Muscle layer of colon (tissue), 2 donors: ENCODE results near the gene UGT1A1.
"Not testable (repeated sequence)": the region's sequence is repeated elsewhere in the genome, so short reads cannot be mapped to it uniquely, and the experiment has no call there.

Source experiments
- H3K27ac ChIP-seq: one replicate; pipeline ENCODE4 v1.7.0; 2013; ENCODE audit warnings: low read depth, mild to moderate bottlenecking, low read length, moderate library complexity
- H3K27me3 ChIP-seq, 2 donors: one replicate each; pipeline ENCODE4 v1.7.0; 2013; ENCODE audit warnings: low read length in 2 of 2, mild to moderate bottlenecking in 2 of 2; ENCODE audit not compliant: insufficient read depth in 2 of 2, control insufficient read depth in 1 of 2
- H3K36me3 ChIP-seq: one replicate; pipeline ENCODE4 v1.7.0; 2013; ENCODE audit warnings: mild to moderate bottlenecking, low read length; ENCODE audit not compliant: insufficient read depth
- H3K4me1 ChIP-seq: one replicate; pipeline ENCODE4 v1.7.0; 2013; ENCODE audit warnings: mild to moderate bottlenecking, low read length; ENCODE audit not compliant: insufficient read depth
- H3K4me3 ChIP-seq, 2 donors: one replicate each; pipeline ENCODE4 v1.7.0; 2013; ENCODE audit warnings: low read length in 2 of 2, low read depth in 1 of 2, mild to moderate bottlenecking in 1 of 2, moderate library complexity in 1 of 2
- H3K9ac ChIP-seq: one replicate; pipeline ENCODE4 v1.7.0; 2013; ENCODE audit warnings: low read length
- H3K9me3 ChIP-seq: one replicate; pipeline ENCODE4 v1.7.0; 2013; ENCODE audit warnings: mild to moderate bottlenecking, low read length
- donor health status: abdominal sarcoma.
- donor health status: Adenocarcinoma of cecum.

UGT1A1 gene

GRCh38 chr2:233760043-233760442 is at the start of gene UGT1A1:
Gene UGT1A1, plus strand, starts transcription at chr2:233760270. Its CDS starts 18 bp downstream, at chr2:233760288.
- no peak within 1 kb of the TSS for H3K9ac ChIP-seq
- H3K27ac ChIP-seq: no peak within 1 kb of the TSS
- H3K27me3 ChIP-seq: no peaks in the 10 kb centered on the region
- H3K4me1 ChIP-seq: no peaks in the 10 kb centered on the region
- H3K9me3 ChIP-seq: no peaks in the 10 kb centered on the region
- H3K36me3 ChIP-seq: no peaks in the 10 kb centered on the region
- no peak within 1 kb of the TSS for H3K4me3 ChIP-seq

- no peaks in the 10 kb centered on the region for H3K36me3 ChIP-seq
- no peaks in the 10 kb centered on the region for H3K4me1 ChIP-seq
- H3K9me3 ChIP-seq: no peaks in the 10 kb centered on the region
- no peak overlapping the region for H3K9ac ChIP-seq
- H3K4me3 ChIP-seq: no peak overlapping the region
- no peak overlapping the region for H3K27ac ChIP-seq
- peaks cover 0 to 3% of the 10 kb centered on the region in 2 donors for H3K27me3 ChIP-seq
Observed at GRCh38 chr2:233711312-233712008, 48.6 kb upstream of the UGT1A1 start.

GRCh38 chr2:233712611-233713261 is 47.3 kb upstream of the UGT1A1 start, which contains the start of gene UGT1A5:
Gene UGT1A5, plus strand, starts transcription at chr2:233712907. Its CDS starts 85 bp downstream, at chr2:233712992.
- Histone ChIP-seq H3K36me3 (no peaks in the 10 kb centered on the region), H3K4me3 (no peak within 1 kb of the TSS), H3K9ac (no peak within 1 kb of the TSS), H3K27ac (no peak within 1 kb of the TSS), H3K9me3 (no peaks in the 10 kb centered on the region), H3K27me3 (peaks cover 0 to 3% of the 10 kb centered on the region in 2 donors), H3K4me1 (no peaks in the 10 kb centered on the region)

GRCh38 chr2:233713262-233713615 is 46.8 kb upstream of the UGT1A1 start:
- H3K4me1 ChIP-seq: no peaks in the 10 kb centered on the region
- peaks cover 0 to 3% of the 10 kb centered on the region in 2 donors for H3K27me3 ChIP-seq

GRCh38 chr2:233714121-233714520 is 45.9 kb upstream of the UGT1A1 start:
- H3K27ac ChIP-seq: no peak overlapping the region
- no peaks in the 10 kb centered on the region for H3K36me3 ChIP-seq
- no peaks in the 10 kb centered on the region for H3K4me1 ChIP-seq
- H3K4me3 ChIP-seq: no peak overlapping the region
- no peaks in the 10 kb centered on the region for H3K9me3 ChIP-seq
- peaks cover 0 to 3% of the 10 kb centered on the region in 2 donors for H3K27me3 ChIP-seq
- no peak overlapping the region for H3K9ac ChIP-seq

More at GRCh38 chr2:233713262-233713615, 46.8 kb upstream of the UGT1A1 start:
- Histone ChIP-seq H3K4me3 (no peak overlapping the region), H3K9ac (no peak overlapping the region), H3K27ac (no peak overlapping the region), H3K9me3 (no peaks in the 10 kb centered on the region), H3K36me3 (no peaks in the 10 kb centered on the region)

GRCh38 chr2:233718552-233718951 is 41.5 kb upstream of the UGT1A1 start, which contains the start of gene UGT1A4:
Gene UGT1A4, plus strand, starts transcription at chr2:233718736. Its CDS starts 85 bp downstream, at chr2:233718821.
- Histone ChIP-seq H3K36me3 (no peaks in the 10 kb centered on the region), H3K4me1 (no peaks in the 10 kb centered on the region), H3K27ac (no peak within 1 kb of the TSS), H3K27me3 (no peaks in the 10 kb centered on the region), H3K4me3 (no peak within 1 kb of the TSS), H3K9me3 (no peaks in the 10 kb centered on the region), H3K9ac (no peak within 1 kb of the TSS)

GRCh38 chr2:233728723-233729301 is 31.3 kb upstream of the UGT1A1 start, which contains the start of gene UGT1A3:
Gene UGT1A3, plus strand, starts transcription at chr2:233729042. Its CDS starts 85 bp downstream, at chr2:233729127.
- Histone ChIP-seq H3K9ac (no peak within 1 kb of the TSS), H3K4me1 (no peaks in the 10 kb centered on the region), H3K27ac (no peak within 1 kb of the TSS), H3K27me3 (no peaks in the 10 kb centered on the region), H3K4me3 (no peak within 1 kb of the TSS), H3K36me3 (no peaks in the 10 kb centered on the region), H3K9me3 (no peaks in the 10 kb centered on the region)

GRCh38 chr2:233736868-233737653 is 23.0 kb upstream of the UGT1A1 start:
- not testable (repeated sequence) for H3K9me3 ChIP-seq, H3K4me3 ChIP-seq, H3K36me3 ChIP-seq, H3K4me1 ChIP-seq, H3K9ac ChIP-seq, H3K27me3 ChIP-seq, H3K27ac ChIP-seq

GRCh38 chr2:233740870-233741269 is 19.2 kb upstream of the UGT1A1 start:
- Histone ChIP-seq H3K36me3 (no peaks in the 10 kb centered on the region), H3K27me3 (no peaks in the 10 kb centered on the region), H3K9me3 (no peaks in the 10 kb centered on the region), H3K4me1 (no peaks in the 10 kb centered on the region), H3K4me3 (no peak overlapping the region), H3K27ac (no peak overlapping the region), H3K9ac (no peak overlapping the region)

- no peaks in the 10 kb centered on the region for H3K4me1 ChIP-seq
- no peak overlapping the region for H3K9ac ChIP-seq
- H3K27ac ChIP-seq: no peak overlapping the region
- no peaks in the 10 kb centered on the region for H3K36me3 ChIP-seq
- no peaks in the 10 kb centered on the region for H3K9me3 ChIP-seq
- H3K4me3 ChIP-seq: no peak overlapping the region
- no peaks in the 10 kb centered on the region for H3K27me3 ChIP-seq
Observed at GRCh38 chr2:233743464-233744259, 16.4 kb upstream of the UGT1A1 start.
